CD14-positive monocyte (primary cell): ENCODE results near the gene WDR86. TPM values are rescaled to one million over a fixed set of nuclear protein-coding genes. Genes with fewer than 3 reads are reported as not detected.

ENCODE experiments used
- DNase-seq, 3 donors: peaks; one replicate each; pipeline ENCODE4 v3.0.0-alpha.2; 2011 to 2022
- H2AFZ ChIP-seq: 2 replicates; pipeline ENCODE4 v1.6.0; 2012; ENCODE audit warnings: mild to moderate bottlenecking, low read depth, low read length, inconsistent platforms; ENCODE audit not compliant: insufficient read depth, poor library complexity, severe bottlenecking
- H3K27ac ChIP-seq, 2 donors: 1 replicate in 1 of 2; 2 replicates in 1 of 2; pipeline ENCODE4 v1.5.1; 2012 to 2013; ENCODE audit warnings: low read length in 2 of 2, control low read depth in 1 of 2, inconsistent platforms in 1 of 2, low read depth in 1 of 2, mild to moderate bottlenecking in 1 of 2
- H3K27me3 ChIP-seq, 2 donors: one replicate each; pipeline versions ENCODE4 v1.6.0 to v1.6.1; 2011 to 2013; ENCODE audit warnings: low read length in 2 of 2; ENCODE audit not compliant: control insufficient read depth in 2 of 2, insufficient read depth in 2 of 2
- H3K36me3 ChIP-seq, 2 donors: replicated peaks in 1 of 2; 1 replicate in 1 of 2; 2 replicates in 1 of 2; pipeline versions ENCODE4 v1.5.1 to v1.6.1; 2012 to 2013; ENCODE audit warnings: low read length in 2 of 2, control low read depth in 1 of 2, inconsistent platforms in 1 of 2, mild to moderate bottlenecking in 1 of 2; ENCODE audit not compliant: insufficient read depth in 2 of 2, control insufficient read depth in 1 of 2
- H3K4me1 ChIP-seq, 2 donors: 1 replicate in 1 of 2; 2 replicates in 1 of 2; pipeline versions ENCODE4 v1.5.1 to v1.6.1; 2012 to 2013; ENCODE audit warnings: low read length in 2 of 2, control low read depth in 1 of 2, inconsistent platforms in 1 of 2, mild to moderate bottlenecking in 1 of 2, moderate library complexity in 1 of 2; ENCODE audit not compliant: insufficient read depth in 2 of 2, control insufficient read depth in 1 of 2
- H3K4me2 ChIP-seq: replicated peaks from 2 replicates; pipeline ENCODE3; 2012; ENCODE audit warnings: low read length, moderate library complexity, mild to moderate bottlenecking; ENCODE audit not compliant: poor library complexity, severe bottlenecking; ENCODE audit errors: extremely low read depth
- H3K4me3 ChIP-seq, 3 experiments: fragments of 200-600 bp in 1 of 3; sonication (generic) in 1 of 3; replicated peaks in 1 of 3; 1 replicate in 2 of 3; 2 replicates in 1 of 3; pipeline ENCODE4 v1.5.1; 2011 to 2013; ENCODE audit warnings: low read length in 3 of 3, mild to moderate bottlenecking in 3 of 3, control low read depth in 2 of 3, low read depth in 2 of 3, inconsistent platforms in 1 of 3, moderate library complexity in 1 of 3
- H3K79me2 ChIP-seq: 2 replicates; pipeline ENCODE4 v1.6.0; 2012; ENCODE audit warnings: mild to moderate bottlenecking, control low read depth, inconsistent platforms, low read length, moderate library complexity; ENCODE audit not compliant: insufficient read depth
- H3K9ac ChIP-seq: 2 replicates; pipeline ENCODE4 v1.6.0; 2017; ENCODE audit warnings: low read length, mild to moderate bottlenecking; ENCODE audit not compliant: insufficient read depth, poor library complexity, severe bottlenecking
- H3K9me3 ChIP-seq, 2 donors: replicated peaks in 1 of 2; 1 replicate in 1 of 2; 2 replicates in 1 of 2; pipeline versions ENCODE4 v1.5.1 to v1.6.1; 2012 to 2013; ENCODE audit warnings: low read length in 2 of 2, control low read depth in 1 of 2; ENCODE audit not compliant: control insufficient read depth in 1 of 2, insufficient read depth in 1 of 2
- H4K20me1 ChIP-seq: 2 replicates; pipeline ENCODE4 v1.6.0; 2012; ENCODE audit warnings: mild to moderate bottlenecking, low read length, control low read depth, moderate library complexity; ENCODE audit not compliant: insufficient read depth
- H3K27ac Mint-ChIP-seq, 7 donors: one replicate each; pipeline ENCODE4 v1.8.0; 2020; ENCODE audit warnings: mild to moderate bottlenecking in 7 of 7, mixed read lengths in 7 of 7, moderate library complexity in 6 of 7, inconsistent platforms in 2 of 7
- H3K27me3 Mint-ChIP-seq, 3 donors: one replicate each; pipeline ENCODE4 v1.8.0; 2021 to 2022; ENCODE audit warnings: low read depth in 3 of 3, mild to moderate bottlenecking in 3 of 3, mixed read lengths in 3 of 3, moderate library complexity in 3 of 3, inconsistent platforms in 1 of 3
- H3K36me3 Mint-ChIP-seq, 2 donors: one replicate each; pipeline ENCODE4 v1.8.0; 2020; ENCODE audit warnings: mixed read lengths in 2 of 2, inconsistent platforms in 1 of 2, mild to moderate bottlenecking in 1 of 2
- H3K4me1 Mint-ChIP-seq: one replicate; pipeline ENCODE4 v1.8.0; 2020; ENCODE audit warnings: mild to moderate bottlenecking, mixed read lengths
- H3K4me3 Mint-ChIP-seq, 2 donors: one replicate each; pipeline ENCODE4 v1.8.0; 2020; ENCODE audit warnings: mild to moderate bottlenecking in 2 of 2, mixed read lengths in 2 of 2, moderate library complexity in 1 of 2
- H3K9me3 Mint-ChIP-seq, 7 donors: one replicate each; pipeline ENCODE4 v1.8.0; 2020 to 2022; ENCODE audit warnings: mixed read lengths in 7 of 7, mild to moderate bottlenecking in 6 of 7, moderate library complexity in 6 of 7, inconsistent platforms in 2 of 7
- WGBS: methylation state at CpG from one replicate; pipeline ENCODE4 v1.1.5; 2013; ENCODE audit warnings: missing lambda C conversion rate; ENCODE audit not compliant: insufficient coverage; 5-methylcytosine and 5-hydroxymethylcytosine counted together
- intact Hi-C, 2 donors: fragments of 100-400 bp; cut with micrococcal nuclease; formaldehyde crosslinking; loops; one replicate each; pipeline versions ENCODE4 v1.15.0 to v1.15.1; 2023
- polyA plus RNA-seq, 3 donors: library from polyadenylated mRNA; depleted of rRNA in 1 of 3; unstranded in 2 of 3; stranded (reverse) in 1 of 3; fragments of 300-500 nt in 2 of 3; fragments of >200 nt in 1 of 3; fragmentation: Illumina TruSeq in 2 of 3; gene quantifications; 1 replicate in 2 of 3; 2 replicates in 1 of 3; pipeline ENCODE4 v1.2.3, GENCODE V29; 2012 to 2021
- TF ChIP-seq, protein P1 (sequence below): fragments of 200-600 bp; IDR thresholded peaks from one replicate; pipeline ENCODE4 v1.8.0; 2022; ENCODE audit warnings: antibody characterized with exemption, mild to moderate bottlenecking

The WDR86 gene
- polyA plus RNA-seq, 3 donors, result 0.11 to 0.30 (median 0.24) TPM

DNA sequence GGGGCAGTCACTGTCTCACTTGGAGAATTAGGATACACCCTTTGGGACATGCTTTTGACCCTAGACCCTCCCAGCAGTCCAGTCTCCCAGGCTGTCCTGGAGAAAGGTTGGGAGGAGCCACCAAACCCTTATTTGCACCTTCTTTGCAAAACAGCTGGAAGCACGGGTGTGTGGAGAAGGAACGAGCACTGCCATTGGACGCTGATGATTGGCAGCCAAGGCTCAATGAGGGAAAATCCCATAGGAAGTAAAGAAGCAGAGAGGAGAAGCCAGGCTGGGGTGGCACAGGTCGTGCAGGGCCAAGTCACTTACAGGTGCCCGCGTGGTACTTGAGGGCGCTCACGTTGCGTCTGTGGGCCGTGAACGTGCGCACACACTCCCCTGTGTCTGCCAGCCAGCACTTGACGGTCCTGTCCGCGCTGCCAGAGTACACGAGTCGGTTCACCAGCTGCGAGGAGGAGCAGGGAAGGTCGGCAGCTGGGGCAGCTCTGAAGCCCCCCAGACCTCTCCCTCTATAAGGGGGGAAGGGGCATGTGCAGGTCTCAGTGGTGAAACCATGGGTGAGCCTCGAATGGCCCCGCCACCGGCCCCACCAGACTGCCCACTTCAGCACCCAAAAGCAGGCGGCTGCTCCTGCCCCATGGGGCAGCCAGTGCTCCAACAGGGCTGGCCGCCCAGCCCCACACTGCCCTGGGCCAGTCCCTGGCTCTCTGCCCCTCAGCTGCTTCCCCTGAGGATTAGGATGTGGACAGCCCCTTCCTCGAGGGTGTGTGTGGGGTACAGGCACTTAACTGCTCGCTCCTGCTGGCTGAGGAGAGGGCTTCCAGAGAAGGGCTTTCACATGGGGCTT, 24.8 kb downstream of the WDR86 start:
- Histone ChIP-seq H3K4me1 (peaks cover 17 to 25% of the 10 kb centered on the region in 2 donors), H3K27ac (no peak overlapping the region)

DNA sequence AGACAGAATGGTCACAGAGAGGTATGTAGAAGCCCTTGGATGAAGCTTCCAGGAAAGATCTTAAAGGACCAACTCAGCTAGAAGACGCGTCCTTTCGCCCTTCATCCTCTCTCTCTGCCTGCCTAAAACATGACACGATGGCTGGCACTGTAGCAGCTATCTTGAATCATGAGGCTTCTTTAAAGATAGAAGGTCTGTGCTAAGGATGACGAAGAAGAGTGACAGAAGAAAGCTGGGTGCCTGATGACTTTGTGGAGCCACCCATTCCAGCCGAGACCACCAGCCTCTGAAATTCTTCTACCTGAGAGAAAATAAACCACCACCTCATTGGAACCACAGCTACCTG, 25.5 kb downstream of the WDR86 start:
- no peaks in the 10 kb centered on the region for H3K79me2 ChIP-seq
- no peak overlapping the region for H3K4me3 Mint-ChIP-seq
- H3K27ac Mint-ChIP-seq, result no peak overlapping the region
- H3K9ac ChIP-seq, result no peak overlapping the region
- H3K27me3 Mint-ChIP-seq, result peaks cover 40 to 56% (median 49%) of the 10 kb centered on the region in 3 donors
- no peaks in the 10 kb centered on the region for H3K36me3 ChIP-seq
- no peak overlapping the region for H3K4me3 ChIP-seq
- peaks cover 15 to 22% of the 10 kb centered on the region in 2 donors for H3K4me1 ChIP-seq
- H3K27me3 ChIP-seq, result peaks cover 12 to 37% of the 10 kb centered on the region in 2 donors
- no peak overlapping the region for H3K4me2 ChIP-seq
- WGBS, result 100% methylated on average over 2 of the region's 6 CpGs
- H3K36me3 Mint-ChIP-seq, result peaks cover 3 to 7% of the 10 kb centered on the region in 2 donors
- no peaks in the 10 kb centered on the region for H4K20me1 ChIP-seq
- H2AFZ ChIP-seq, result no peak overlapping the region
- peaks cover 0 to 9% of the 10 kb centered on the region in 2 donors for H3K9me3 ChIP-seq
- TF ChIP-seq, protein P1, sequence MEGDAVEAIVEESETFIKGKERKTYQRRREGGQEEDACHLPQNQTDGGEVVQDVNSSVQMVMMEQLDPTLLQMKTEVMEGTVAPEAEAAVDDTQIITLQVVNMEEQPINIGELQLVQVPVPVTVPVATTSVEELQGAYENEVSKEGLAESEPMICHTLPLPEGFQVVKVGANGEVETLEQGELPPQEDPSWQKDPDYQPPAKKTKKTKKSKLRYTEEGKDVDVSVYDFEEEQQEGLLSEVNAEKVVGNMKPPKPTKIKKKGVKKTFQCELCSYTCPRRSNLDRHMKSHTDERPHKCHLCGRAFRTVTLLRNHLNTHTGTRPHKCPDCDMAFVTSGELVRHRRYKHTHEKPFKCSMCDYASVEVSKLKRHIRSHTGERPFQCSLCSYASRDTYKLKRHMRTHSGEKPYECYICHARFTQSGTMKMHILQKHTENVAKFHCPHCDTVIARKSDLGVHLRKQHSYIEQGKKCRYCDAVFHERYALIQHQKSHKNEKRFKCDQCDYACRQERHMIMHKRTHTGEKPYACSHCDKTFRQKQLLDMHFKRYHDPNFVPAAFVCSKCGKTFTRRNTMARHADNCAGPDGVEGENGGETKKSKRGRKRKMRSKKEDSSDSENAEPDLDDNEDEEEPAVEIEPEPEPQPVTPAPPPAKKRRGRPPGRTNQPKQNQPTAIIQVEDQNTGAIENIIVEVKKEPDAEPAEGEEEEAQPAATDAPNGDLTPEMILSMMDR, result no peak
- no peak for DNase-seq
- intact Hi-C loops, result loop anchor here in 1 of 2 donors (5.0 kb wide), 1 partner anchor 68 kb away; no protein-coding TSS in a partner anchor
- no peak overlapping the region for H3K27ac ChIP-seq
- H3K9me3 Mint-ChIP-seq, result peaks cover 0 to 12% (median 3%) of the 10 kb centered on the region in 7 donors
- H3K4me1 Mint-ChIP-seq, result peaks cover 11% of the 10 kb centered on the region

More for the DNA sequence above, 24.8 kb downstream of the WDR86 start:
- 91% methylated on average over 17 of the region's 26 CpGs for WGBS
- Histone ChIP-seq H3K4me3 (no peak overlapping the region), H4K20me1 (no peaks in the 10 kb centered on the region), H3K79me2 (no peaks in the 10 kb centered on the region), H3K27me3 (peaks cover 12 to 37% of the 10 kb centered on the region in 2 donors), H3K4me2 (no peak overlapping the region), H2AFZ (no peak overlapping the region), H3K9me3 (peaks cover 0 to 9% of the 10 kb centered on the region in 2 donors), H3K36me3 (no peaks in the 10 kb centered on the region), H3K9ac (no peak overlapping the region)
- no peak for DNase-seq
- H3K4me1 Mint-ChIP-seq, result peaks cover 15% of the 10 kb centered on the region
- H3K27me3 Mint-ChIP-seq, result peaks cover 44 to 58% (median 52%) of the 10 kb centered on the region in 3 donors
- intact Hi-C loops, result loop anchor here in 1 of 2 donors (5.0 kb wide), 1 partner anchor 67 kb away; no protein-coding TSS in a partner anchor
- H3K4me3 Mint-ChIP-seq, result peak overlapping the region in 1 of 2 donors; percentile 45
- H3K9me3 Mint-ChIP-seq, result peaks cover 0 to 15% (median 3%) of the 10 kb centered on the region in 7 donors
- H3K36me3 Mint-ChIP-seq, result peaks cover 0 to 2% of the 10 kb centered on the region in 2 donors
- TF ChIP-seq, protein P1, result no peak
- H3K27ac Mint-ChIP-seq, result peak overlapping the region in 1 of 7 donors; percentile 48
